ENCODE measurements around the gene CCDC85A. TPM values are rescaled to one million over a fixed set of nuclear protein-coding genes. Genes with fewer than 3 reads are reported as not detected.

The CCDC85A gene
- total and polyA plus RNA-seq, 4 donors: 1.7 to 10.5 (median 6.6) TPM

GRCh38 chr2:56248965-56249742, 65.4 kb downstream of the CCDC85A start:
- no peak overlapping the region for H3K9ac ChIP-seq (ENCODE audit: insufficient read depth in 1 of 2, low read length in 2 of 2)
- H3K36me3 ChIP-seq (ENCODE audit: control insufficient read depth in 4 of 4, insufficient read depth in 4 of 4, low read length in 4 of 4): no peaks in the 10 kb centered on the region
- 66 to 72% methylated on average over 5 of the region's 5 CpGs for WGBS, 2 donors
- H3K4me1 ChIP-seq (ENCODE audit: control insufficient read depth in 5 of 5, insufficient read depth in 5 of 5, low read length in 5 of 5): peaks cover 0 to 11% (median 0%) of the 10 kb centered on the region in 5 donors
- TF ChIP-seq CTCF (IDR thresholded peaks at IDR 0.05; ENCODE audit: control extremely low read depth, extremely low read depth): no peak
- no peaks in the 10 kb centered on the region for H3K9me3 ChIP-seq (ENCODE audit: control insufficient read depth in 4 of 4, insufficient read depth in 3 of 4, low read length in 3 of 4)
- ATAC-seq (ENCODE audit: insufficient read depth, low FRiP score): peak; percentile 43
- no peak overlapping the region for H3K27ac ChIP-seq (ENCODE audit: low read depth in 1 of 2, low read length in 1 of 2)
- no peak overlapping the region for H3K4me3 ChIP-seq
- peak in 2 of 3 donors; percentile 6 to 27 for DNase-seq
- H3K27me3 ChIP-seq (ENCODE audit: control insufficient read depth in 3 of 3, insufficient read depth in 3 of 3, low read length in 2 of 3): no peaks in the 10 kb centered on the region

GRCh38 chr2:56250153-56250729, 66.5 kb downstream of the CCDC85A start:
- 86 to 89% methylated on average over 2 of the region's 2 CpGs for WGBS, 2 donors
- Histone ChIP-seq H3K36me3 (ENCODE audit: control insufficient read depth in 4 of 4, insufficient read depth in 4 of 4, low read length in 4 of 4) (no peaks in the 10 kb centered on the region), H3K27me3 (ENCODE audit: control insufficient read depth in 3 of 3, insufficient read depth in 3 of 3, low read length in 2 of 3) (no peaks in the 10 kb centered on the region), H3K27ac (ENCODE audit: low read depth in 1 of 2, low read length in 1 of 2) (no peak overlapping the region), H3K4me3 (no peak overlapping the region), H3K9ac (ENCODE audit: insufficient read depth in 1 of 2, low read length in 2 of 2) (no peak overlapping the region), H3K9me3 (ENCODE audit: control insufficient read depth in 4 of 4, insufficient read depth in 3 of 4, low read length in 3 of 4) (no peaks in the 10 kb centered on the region), H3K4me1 (ENCODE audit: control insufficient read depth in 5 of 5, insufficient read depth in 5 of 5, low read length in 5 of 5) (peaks cover 0 to 11% (median 0%) of the 10 kb centered on the region in 5 donors)
- ATAC-seq (ENCODE audit: insufficient read depth, low FRiP score) (no peak), DNase-seq (no peak)
- TF ChIP-seq CTCF (IDR thresholded peaks at IDR 0.05; ENCODE audit: control extremely low read depth, extremely low read depth): no peak

- 72% methylated on average over 1 of the region's 1 CpG for WGBS, 2 donors
These were observed 76.6 kb downstream of the CCDC85A start for GRCh38 chr2:56260415-56260814.

More at GRCh38 chr2:56260415-56260814, 76.6 kb downstream of the CCDC85A start:
- H3K27ac ChIP-seq (ENCODE audit: low read depth in 1 of 2, low read length in 1 of 2): no peak overlapping the region
- TF ChIP-seq CTCF (IDR thresholded peaks at IDR 0.05; ENCODE audit: control extremely low read depth, extremely low read depth): no peak
- peaks cover 0 to 2% (median 0%) of the 10 kb centered on the region in 5 donors for H3K4me1 ChIP-seq (ENCODE audit: control insufficient read depth in 5 of 5, insufficient read depth in 5 of 5, low read length in 5 of 5)
- H3K4me3 ChIP-seq: no peak overlapping the region
- no peak for ATAC-seq (ENCODE audit: insufficient read depth, low FRiP score)
- no peaks in the 10 kb centered on the region for H3K36me3 ChIP-seq (ENCODE audit: control insufficient read depth in 4 of 4, insufficient read depth in 4 of 4, low read length in 4 of 4)
- no peak overlapping the region for H3K9ac ChIP-seq (ENCODE audit: insufficient read depth in 1 of 2, low read length in 2 of 2)
- no peak for DNase-seq
- H3K9me3 ChIP-seq (ENCODE audit: control insufficient read depth in 4 of 4, insufficient read depth in 3 of 4, low read length in 3 of 4): no peaks in the 10 kb centered on the region
- no peaks in the 10 kb centered on the region for H3K27me3 ChIP-seq (ENCODE audit: control insufficient read depth in 3 of 3, insufficient read depth in 3 of 3, low read length in 2 of 3)

All from lung (tissue), 12 donors.